HepG2 (cell line): ENCODE data around the gene SKIC2. TPM values are rescaled to one million over a fixed set of nuclear protein-coding genes. Genes with fewer than 3 reads are reported as not detected.

Experiments
- HNF4G ChIP-seq, 2 experiments: sonication (generic) in 1 of 2; formaldehyde crosslinking in 1 of 2; IDR thresholded peaks; 2 replicates each; pipeline versions ENCODE4 v1.4.0 to v1.6.1; 2011 to 2020; ENCODE audit warnings: borderline replicate concordance in 2 of 2, low read depth in 2 of 2, mild to moderate bottlenecking in 2 of 2, low read length in 1 of 2, missing genetic modification reagents in 1 of 2, moderate library complexity in 1 of 2
- HNRNPUL1 ChIP-seq: fragments of 200-400 bp; formaldehyde crosslinking; IDR thresholded peaks from 2 replicates; pipeline ENCODE4 v1.6.1; 2017; ENCODE audit warnings: low read depth, mild to moderate bottlenecking, low read length, moderate library complexity
- IKZF5 ChIP-seq: IDR thresholded peaks from 2 replicates; pipeline ENCODE4 v1.6.1; 2018; ENCODE audit warnings: missing genetic modification reagents, mild to moderate bottlenecking, missing compliant biosample characterization
- MTA1 ChIP-seq: sonication (generic); formaldehyde crosslinking; IDR thresholded peaks from 2 replicates; pipeline ENCODE4 v1.4.0; 2020; ENCODE audit warnings: missing genetic modification reagents, mild to moderate bottlenecking, borderline replicate concordance
- NFE2 ChIP-seq: sonication (generic); formaldehyde crosslinking; IDR thresholded peaks from 2 replicates; pipeline ENCODE4 v1.4.0; 2020; ENCODE audit warnings: missing genetic modification reagents
- POLR2AphosphoS5 ChIP-seq: IDR thresholded peaks from 2 replicates; pipeline ENCODE4 v1.6.1; 2012; ENCODE audit warnings: low read depth, low read length
- RFXAP ChIP-seq: sonication (generic); formaldehyde crosslinking; IDR thresholded peaks from 2 replicates; pipeline ENCODE4 v1.4.0; 2020; ENCODE audit warnings: missing genetic modification reagents, borderline replicate concordance
- SAFB2 ChIP-seq: sonication (generic); formaldehyde crosslinking; IDR thresholded peaks from 2 replicates; pipeline ENCODE4 v1.5.1; 2020; ENCODE audit warnings: missing genetic modification reagents, low read depth, mild to moderate bottlenecking, borderline replicate concordance
- TGIF2 ChIP-seq: IDR thresholded peaks from 2 replicates; pipeline ENCODE4 v1.6.1; 2016; ENCODE audit warnings: control low read depth, missing compliant biosample characterization
- TSC22D2 ChIP-seq: sonication (generic); formaldehyde crosslinking; IDR thresholded peaks from 2 replicates; pipeline ENCODE4 v1.5.1; 2020; ENCODE audit warnings: missing genetic modification reagents, mild to moderate bottlenecking, borderline replicate concordance
- ZFAT ChIP-seq: sonication (generic); formaldehyde crosslinking; conservative IDR thresholded peaks from 2 replicates; pipeline ENCODE4 v1.8.1; 2023; ENCODE audit warnings: missing genetic modification reagents, inconsistent platforms
- ZNF160 ChIP-seq: sonication (generic); formaldehyde crosslinking; IDR thresholded peaks from 2 replicates; pipeline ENCODE4 v1.8.0; 2022; ENCODE audit warnings: mild to moderate bottlenecking, inconsistent platforms, missing genetic modification reagents
- ZNF24 ChIP-seq: fragments of 450-650 bp; IDR thresholded peaks from 2 replicates; pipeline ENCODE4 v1.6.1; 2017; ENCODE audit warnings: antibody characterized with exemption, mild to moderate bottlenecking
- ZNF33A ChIP-seq: sonication (generic); formaldehyde crosslinking; IDR thresholded peaks from 2 replicates; pipeline ENCODE4 v1.5.1; 2020; ENCODE audit warnings: missing genetic modification reagents, mild to moderate bottlenecking, moderate library complexity, borderline replicate concordance
- ZNF34 ChIP-seq: sonication (generic); formaldehyde crosslinking; IDR thresholded peaks from 2 replicates; pipeline ENCODE4 v1.4.0; 2020; ENCODE audit warnings: mild to moderate bottlenecking, missing genetic modification reagents, borderline replicate concordance
- ZNF451 ChIP-seq: sonication (generic); formaldehyde crosslinking; IDR thresholded peaks from 2 replicates; pipeline ENCODE4 v1.5.0; 2020; ENCODE audit warnings: mild to moderate bottlenecking, missing genetic modification reagents
- ZNF562 ChIP-seq: sonication (generic); formaldehyde crosslinking; IDR thresholded peaks from 2 replicates; pipeline ENCODE4 v1.8.0; 2022; ENCODE audit warnings: missing genetic modification reagents, borderline replicate concordance
- ZNF577 ChIP-seq: sonication (generic); formaldehyde crosslinking; IDR thresholded peaks from 2 replicates; pipeline ENCODE4 v1.4.0; 2020; ENCODE audit warnings: mild to moderate bottlenecking, low read depth, missing genetic modification reagents, borderline replicate concordance
- ZNF713 ChIP-seq: sonication (generic); formaldehyde crosslinking; IDR thresholded peaks from 2 replicates; pipeline ENCODE4 v1.4.0; 2020; ENCODE audit warnings: mild to moderate bottlenecking, missing genetic modification reagents
- ZNF768 ChIP-seq: sonication (generic); formaldehyde crosslinking; IDR thresholded peaks from 2 replicates; pipeline ENCODE4 v1.4.0; 2020; ENCODE audit warnings: missing genetic modification reagents
- ZSCAN29 ChIP-seq: sonication (generic); formaldehyde crosslinking; conservative IDR thresholded peaks from 2 replicates; pipeline ENCODE4 v1.4.0; 2020; ENCODE audit warnings: mild to moderate bottlenecking, missing genetic modification reagents
- polyA plus RNA-seq, 8 experiments: library from polyadenylated mRNA; depleted of rRNA in 3 of 8; stranded (reverse) in 7 of 8; unstranded in 1 of 8; fragments of >200 nt; fragmentation: Illumina TruSeq in 4 of 8; extraction: Trizol in 4 of 8; gene quantifications; 2 replicates each; pipeline versions ENCODE4 v1.2.1 to v1.2.3, GENCODE V29; 2011 to 2016; ENCODE audit warnings: low read depth in 4 of 8, missing spikeins in 1 of 8, mixed read lengths in 1 of 8; ENCODE audit not compliant: insufficient read depth in 1 of 8
- total RNA-seq, 5 experiments: library from RNA; depleted of rRNA; stranded (reverse); fragments of >200 nt; fragmentation: Illumina TruSeq; extraction: Trizol; gene quantifications; 2 replicates each; pipeline ENCODE4 v1.2.3, GENCODE V29; 2016; ENCODE audit warnings: low read depth in 1 of 5
- TF ChIP-seq, protein P1 (sequence below): IDR thresholded peaks from 2 replicates; pipeline ENCODE4 v1.6.1; 2012; ENCODE audit warnings: low read depth, low read length, improper control_type of control experiment
- TF ChIP-seq, protein P2 (sequence below): sonication (generic); formaldehyde crosslinking; IDR thresholded peaks from 2 replicates; pipeline ENCODE4 v1.5.0; 2020; ENCODE audit warnings: missing genetic modification reagents
- TF ChIP-seq, protein P3 (sequence below): sonication (generic); formaldehyde crosslinking; IDR thresholded peaks from 2 replicates; pipeline ENCODE4 v1.5.0; 2020; ENCODE audit warnings: missing genetic modification reagents

SKIC2 gene
- total and polyA plus RNA-seq, 2 of the 13 experiments (the other 11 are each of a cell fraction or from before 2014, with no cell fraction given), result 67.1 to 68.4 TPM

- TF ChIP-seq SAFB2 (CRISPR knock-in tag) (peak; percentile 29; the same call in 1 of the 2 replicates), TSC22D2 (CRISPR knock-in tag) (no peak), ZNF577 (CRISPR knock-in tag) (peak; percentile 33; the same call in 1 of the 2 replicates), MTA1 (CRISPR knock-in tag) (peak; percentile 31; the same call in 1 of the 2 replicates), ZNF562 (CRISPR knock-in tag) (no peak), RFXAP (peak; percentile 95), ZSCAN29 (CRISPR knock-in tag) (0 out of 2 replicates have a peak, but pooled peaks have one; percentile 53), POLR2AphosphoS5 (peak; percentile 82), HNF4G (IDR thresholded peaks at IDR 0.05; ENCODE audit: borderline replicate concordance, low read depth, low read length) (peak; percentile 97), HNF4G (CRISPR knock-in tag; IDR thresholded peaks at IDR 0.05; ENCODE audit: borderline replicate concordance, low read depth) (no peak), ZNF713 (0 out of 2 replicates have a peak, but pooled peaks have one; percentile 12), HNRNPUL1 (no peak), ZNF24 (no peak), TGIF2 (CRISPR knock-in tag) (peak; percentile 47; the same call in 1 of the 2 replicates), ZFAT (CRISPR knock-in tag) (no peak), ZNF451 (CRISPR knock-in tag) (no peak; the same call in 1 of the 2 replicates), NFE2 (CRISPR knock-in tag) (no peak), ZNF768 (CRISPR knock-in tag) (no peak), ZNF34 (CRISPR knock-in tag) (no peak; the same call in 1 of the 2 replicates), ZNF160 (CRISPR knock-in tag) (peak; percentile 67), ZNF33A (CRISPR knock-in tag) (no peak), IKZF5 (peak; percentile 84)
- TF ChIP-seq, protein P1, sequence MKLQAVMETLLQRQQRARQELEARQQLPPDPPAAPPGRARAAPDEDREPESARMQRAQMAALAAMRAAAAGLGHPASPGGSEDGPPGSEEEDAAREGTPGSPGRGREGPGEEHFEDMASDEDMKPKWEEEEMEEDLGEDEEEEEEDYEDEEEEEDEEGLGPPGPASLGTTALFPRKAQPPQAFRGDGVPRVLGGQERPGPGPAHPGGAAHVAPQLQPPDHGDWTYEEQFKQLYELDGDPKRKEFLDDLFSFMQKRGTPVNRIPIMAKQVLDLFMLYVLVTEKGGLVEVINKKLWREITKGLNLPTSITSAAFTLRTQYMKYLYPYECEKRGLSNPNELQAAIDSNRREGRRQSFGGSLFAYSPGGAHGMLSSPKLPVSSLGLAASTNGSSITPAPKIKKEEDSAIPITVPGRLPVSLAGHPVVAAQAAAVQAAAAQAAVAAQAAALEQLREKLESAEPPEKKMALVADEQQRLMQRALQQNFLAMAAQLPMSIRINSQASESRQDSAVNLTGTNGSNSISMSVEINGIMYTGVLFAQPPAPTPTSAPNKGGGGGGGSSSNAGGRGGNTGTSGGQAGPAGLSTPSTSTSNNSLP, result no peak
- TF ChIP-seq, protein P2, sequence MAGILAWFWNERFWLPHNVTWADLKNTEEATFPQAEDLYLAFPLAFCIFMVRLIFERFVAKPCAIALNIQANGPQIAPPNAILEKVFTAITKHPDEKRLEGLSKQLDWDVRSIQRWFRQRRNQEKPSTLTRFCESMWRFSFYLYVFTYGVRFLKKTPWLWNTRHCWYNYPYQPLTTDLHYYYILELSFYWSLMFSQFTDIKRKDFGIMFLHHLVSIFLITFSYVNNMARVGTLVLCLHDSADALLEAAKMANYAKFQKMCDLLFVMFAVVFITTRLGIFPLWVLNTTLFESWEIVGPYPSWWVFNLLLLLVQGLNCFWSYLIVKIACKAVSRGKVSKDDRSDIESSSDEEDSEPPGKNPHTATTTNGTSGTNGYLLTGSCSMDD (CRISPR knock-in tag), result no peak
- TF ChIP-seq, protein P3, sequence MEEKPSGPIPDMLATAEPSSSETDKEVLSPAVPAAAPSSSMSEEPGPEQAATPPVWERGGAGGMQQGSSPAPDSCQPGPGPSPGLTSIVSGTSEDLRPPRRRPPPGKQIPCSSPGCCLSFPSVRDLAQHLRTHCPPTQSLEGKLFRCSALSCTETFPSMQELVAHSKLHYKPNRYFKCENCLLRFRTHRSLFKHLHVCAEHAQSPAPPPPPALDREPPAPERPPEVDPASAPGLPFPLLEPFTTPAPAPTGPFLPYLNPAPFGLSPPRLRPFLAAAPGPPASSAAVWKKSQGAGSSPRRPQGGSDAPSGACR (CRISPR knock-in tag), result no peak; the same call in 1 of the 2 replicates
Measured at GRCh38 chr6:31958741-31959739, at the start of gene SKIC2, which contains the start of gene NELFE (continued).
